ENCODE results near the gene PTGDR. TPM values are rescaled to one million over a fixed set of nuclear protein-coding genes. Genes with fewer than 3 reads are reported as not detected.

PTGDR gene
- total RNA-seq, 2 donors from 2014 or later: 0.28 to 0.89 TPM

DNA sequence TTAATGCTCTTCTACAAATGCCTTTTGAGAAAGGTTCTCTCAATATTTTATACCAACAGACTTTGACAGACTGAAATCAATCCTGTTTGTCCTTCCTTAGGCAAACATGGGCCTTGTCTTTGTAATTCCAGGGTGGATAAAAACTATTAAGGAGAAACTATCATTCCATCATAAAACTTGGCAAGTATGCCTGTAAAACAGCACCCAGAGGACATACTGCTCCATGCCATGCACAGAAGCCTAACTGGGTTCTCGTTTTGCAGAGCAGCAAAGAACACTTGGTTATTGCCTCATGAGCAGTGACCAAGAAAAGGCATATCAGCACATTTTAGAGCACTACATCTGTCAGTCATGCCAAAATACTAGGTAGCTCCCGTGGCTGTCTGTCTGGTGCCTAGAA is 33.8 kb upstream of the PTGDR start:
- H3K4me3 ChIP-seq: no peak overlapping the region
- no peaks in the 10 kb centered on the region for H3K4me1 ChIP-seq
- H3K36me3 ChIP-seq: no peaks in the 10 kb centered on the region
- no peaks in the 10 kb centered on the region for H3K27me3 ChIP-seq
- H3K27ac ChIP-seq: no peak overlapping the region
- H3K9me3 ChIP-seq: no peaks in the 10 kb centered on the region
- TF ChIP-seq, protein P1, sequence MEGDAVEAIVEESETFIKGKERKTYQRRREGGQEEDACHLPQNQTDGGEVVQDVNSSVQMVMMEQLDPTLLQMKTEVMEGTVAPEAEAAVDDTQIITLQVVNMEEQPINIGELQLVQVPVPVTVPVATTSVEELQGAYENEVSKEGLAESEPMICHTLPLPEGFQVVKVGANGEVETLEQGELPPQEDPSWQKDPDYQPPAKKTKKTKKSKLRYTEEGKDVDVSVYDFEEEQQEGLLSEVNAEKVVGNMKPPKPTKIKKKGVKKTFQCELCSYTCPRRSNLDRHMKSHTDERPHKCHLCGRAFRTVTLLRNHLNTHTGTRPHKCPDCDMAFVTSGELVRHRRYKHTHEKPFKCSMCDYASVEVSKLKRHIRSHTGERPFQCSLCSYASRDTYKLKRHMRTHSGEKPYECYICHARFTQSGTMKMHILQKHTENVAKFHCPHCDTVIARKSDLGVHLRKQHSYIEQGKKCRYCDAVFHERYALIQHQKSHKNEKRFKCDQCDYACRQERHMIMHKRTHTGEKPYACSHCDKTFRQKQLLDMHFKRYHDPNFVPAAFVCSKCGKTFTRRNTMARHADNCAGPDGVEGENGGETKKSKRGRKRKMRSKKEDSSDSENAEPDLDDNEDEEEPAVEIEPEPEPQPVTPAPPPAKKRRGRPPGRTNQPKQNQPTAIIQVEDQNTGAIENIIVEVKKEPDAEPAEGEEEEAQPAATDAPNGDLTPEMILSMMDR (IDR thresholded peaks at IDR 0.05): no peak
- DNase-seq (ENCODE audit: low spot score): no peak

DNA sequence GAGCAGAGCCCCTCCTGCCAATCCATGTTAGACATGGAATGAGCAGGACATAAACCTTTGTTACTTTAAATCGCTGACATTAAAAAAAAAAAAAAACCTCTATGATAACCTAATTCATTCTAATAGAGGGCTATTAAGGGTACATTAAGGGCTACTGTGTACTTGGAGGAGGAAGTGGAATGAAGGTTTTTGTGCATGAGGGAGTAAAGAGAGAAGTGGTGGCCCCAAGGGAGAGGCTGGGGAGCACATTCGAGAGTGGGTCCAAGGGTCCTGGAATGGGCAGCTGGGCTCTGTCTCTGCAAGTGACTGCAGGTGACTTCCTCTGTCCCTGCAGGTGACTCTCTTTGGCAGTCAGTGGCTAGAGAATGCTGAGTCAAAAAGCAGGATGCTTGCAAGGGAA is 32.1 kb upstream of the PTGDR start:
- Histone ChIP-seq H3K9me3 (no peaks in the 10 kb centered on the region), H3K27me3 (no peaks in the 10 kb centered on the region), H3K27ac (no peak overlapping the region), H3K4me1 (no peaks in the 10 kb centered on the region), H3K36me3 (no peaks in the 10 kb centered on the region), H3K4me3 (no peak overlapping the region)
- TF ChIP-seq, protein P1 (IDR thresholded peaks at IDR 0.05): no peak
- no peak for DNase-seq (ENCODE audit: low spot score)

DNA sequence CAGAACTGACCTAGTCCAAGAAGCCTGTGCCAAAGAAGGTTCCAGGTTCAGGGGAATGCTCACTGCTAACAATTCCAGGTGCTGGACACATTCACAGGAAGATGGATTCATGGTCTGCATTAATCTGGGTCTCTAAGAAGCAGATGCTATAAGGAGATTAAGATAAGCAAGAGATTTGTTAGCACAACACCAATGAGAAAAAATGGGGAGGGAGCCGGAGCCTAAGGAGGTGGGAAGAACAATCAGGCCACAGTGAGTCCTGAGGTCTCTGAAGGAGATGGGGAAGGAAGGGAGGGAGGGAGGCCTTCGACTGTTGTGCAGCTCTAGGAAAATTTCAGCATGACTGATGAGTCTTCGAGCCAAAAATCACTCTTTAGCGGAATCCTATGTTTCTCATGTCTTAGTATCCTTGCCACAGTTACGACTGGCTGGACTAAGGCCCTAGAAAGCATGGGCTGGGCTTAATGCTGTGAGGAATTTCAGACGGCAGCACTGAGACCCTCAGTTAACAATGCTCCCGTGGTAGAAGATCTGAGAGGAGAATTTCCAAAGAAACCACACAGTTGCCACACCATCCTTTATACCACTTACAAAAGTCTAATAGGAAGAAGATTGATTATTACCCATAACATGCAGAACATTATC is 31.5 kb upstream of the PTGDR start:
- Histone ChIP-seq H3K4me1 (no peaks in the 10 kb centered on the region), H3K27ac (no peak overlapping the region), H3K9me3 (no peaks in the 10 kb centered on the region), H3K4me3 (no peak overlapping the region), H3K36me3 (no peaks in the 10 kb centered on the region), H3K27me3 (no peaks in the 10 kb centered on the region)
- no peak for DNase-seq (ENCODE audit: low spot score)
- TF ChIP-seq, protein P1 (IDR thresholded peaks at IDR 0.05): no peak

DNA sequence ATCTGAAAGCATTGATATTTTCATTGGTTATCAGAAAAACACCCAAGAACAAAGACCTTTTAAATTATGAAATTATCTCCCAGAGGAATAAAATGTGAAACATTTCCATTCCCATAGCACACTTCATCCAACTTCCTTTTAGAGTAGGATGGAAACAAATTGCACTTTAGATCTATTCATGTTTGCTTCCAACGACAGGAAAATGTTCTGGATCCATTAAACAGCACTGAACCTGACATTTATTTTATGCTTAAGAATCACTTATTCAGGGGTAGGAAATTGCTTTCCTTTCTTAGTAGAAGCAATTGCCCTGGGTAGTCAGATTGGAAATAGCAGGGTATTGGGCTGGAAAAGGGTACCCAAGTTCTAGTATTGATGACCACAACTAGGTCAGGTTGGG is 28.8 kb upstream of the PTGDR start:
- Histone ChIP-seq H3K27me3 (no peaks in the 10 kb centered on the region), H3K9me3 (no peaks in the 10 kb centered on the region), H3K4me1 (no peaks in the 10 kb centered on the region), H3K4me3 (no peak overlapping the region), H3K36me3 (no peaks in the 10 kb centered on the region), H3K27ac (no peak overlapping the region)
- TF ChIP-seq, protein P1 (IDR thresholded peaks at IDR 0.05): no peak
- no peak for DNase-seq (ENCODE audit: low spot score)

DNA sequence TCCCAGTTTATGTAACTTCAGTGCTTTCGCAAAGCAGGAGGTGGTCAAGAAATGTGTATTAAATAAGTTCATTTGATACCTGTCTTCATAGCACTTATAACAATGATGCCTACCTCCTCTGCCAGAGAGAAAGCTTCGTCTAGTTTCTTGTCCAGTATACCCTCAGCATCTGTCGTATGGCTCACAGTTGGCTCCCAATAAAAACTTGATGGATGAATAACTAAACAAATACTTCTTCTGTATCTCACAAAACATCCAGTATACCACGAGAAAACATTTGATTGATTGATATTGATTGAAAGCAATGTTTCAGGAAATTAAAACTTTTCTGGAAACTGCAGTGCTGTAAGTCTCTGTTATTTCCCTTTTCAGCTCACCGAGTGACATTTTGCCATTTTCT is 26.9 kb upstream of the PTGDR start:
- no peaks in the 10 kb centered on the region for H3K36me3 ChIP-seq
- no peaks in the 10 kb centered on the region for H3K27me3 ChIP-seq
- H3K9me3 ChIP-seq: no peaks in the 10 kb centered on the region
- no peak overlapping the region for H3K27ac ChIP-seq
- TF ChIP-seq, protein P1 (IDR thresholded peaks at IDR 0.05): no peak
- H3K4me3 ChIP-seq: no peak overlapping the region
- H3K4me1 ChIP-seq: no peaks in the 10 kb centered on the region
- no peak for DNase-seq (ENCODE audit: low spot score)

Measured in right atrium auricular region (tissue), 2 donors.